Mesothelial cell of epicardium (in vitro differentiated cells): ENCODE data around the gene ITGBL1. TPM values are rescaled to one million over a fixed set of nuclear protein-coding genes. Genes with fewer than 3 reads are reported as not detected.

Source experiments
- DNase-seq, 2 experiments: peaks; one replicate each; pipeline ENCODE4 v3.0.0; 2021; ENCODE audit warnings: low spot score in 2 of 2; ENCODE audit not compliant: unreplicated experiment in 2 of 2
- H3K27ac Mint-ChIP-seq: 2 replicates; pipeline ENCODE4 v1.8.0; 2021; ENCODE audit warnings: mixed read lengths
- H3K27me3 Mint-ChIP-seq: 2 replicates; pipeline ENCODE4 v1.8.0; 2021; ENCODE audit warnings: low read depth, mixed read lengths
- H3K36me3 Mint-ChIP-seq: 2 replicates; pipeline ENCODE4 v1.8.0; 2021; ENCODE audit warnings: mixed read lengths
- H3K4me1 Mint-ChIP-seq: 2 replicates; pipeline ENCODE4 v1.8.0; 2021; ENCODE audit warnings: mixed read lengths
- H3K4me3 Mint-ChIP-seq: 2 replicates; pipeline ENCODE4 v1.8.0; 2021; ENCODE audit warnings: mild to moderate bottlenecking, moderate library complexity, mixed read lengths
- H3K9me3 Mint-ChIP-seq: 2 replicates; pipeline ENCODE4 v1.8.0; 2021; ENCODE audit warnings: mixed read lengths
- CTCF ChIP-seq: fragments of 200-600 bp; sonication (generic); IDR thresholded peaks from one replicate; pipeline ENCODE4 v1.5.0; 2021; ENCODE audit warnings: antibody characterized with exemption; ENCODE audit not compliant: unreplicated experiment
- total RNA-seq: library from RNA; stranded (reverse); gene quantifications from 3 replicates; pipeline ENCODE4 v1.2.1, GENCODE V29; 2021

Gene ITGBL1
- total RNA-seq, result 0.07 to 0.09 TPM in 2 of 3 replicates, not detected in the other

- no peak for DNase-seq
- H3K4me3 Mint-ChIP-seq, result no peak within 1 kb of the TSS
- no peak within 1 kb of the TSS for H3K27ac Mint-ChIP-seq
- H3K9me3 Mint-ChIP-seq, result no peaks in the 10 kb centered on the region
- H3K27me3 Mint-ChIP-seq, result no peaks in the 10 kb centered on the region
- no peaks in the 10 kb centered on the region for H3K36me3 Mint-ChIP-seq
- no peak for TF ChIP-seq CTCF
- H3K4me1 Mint-ChIP-seq, result peaks cover 8% of the 10 kb centered on the region
Measured at GRCh38 chr13:101452519-101453485, at the start of gene ITGBL1. ITGBL1 (plus strand) TSS chr13:101452675; CDS start chr13:101452834, 159 bp downstream.

GRCh38 chr13:101406791-101407190, 45.7 kb upstream of the ITGBL1 start:
- H3K4me3 Mint-ChIP-seq, result no peak overlapping the region
- TF ChIP-seq CTCF, result no peak
- H3K36me3 Mint-ChIP-seq, result no peaks in the 10 kb centered on the region
- no peak for DNase-seq
- no peak overlapping the region for H3K27ac Mint-ChIP-seq
- H3K9me3 Mint-ChIP-seq, result no peaks in the 10 kb centered on the region
- peaks cover 1% of the 10 kb centered on the region for H3K4me1 Mint-ChIP-seq
- H3K27me3 Mint-ChIP-seq, result peaks cover 22% of the 10 kb centered on the region

- Mint-ChIP-seq H3K27ac (no peak overlapping the region), H3K4me1 (peaks cover 8% of the 10 kb centered on the region), H3K27me3 (peaks cover 24% of the 10 kb centered on the region), H3K4me3 (no peak overlapping the region), H3K9me3 (no peaks in the 10 kb centered on the region), H3K36me3 (no peaks in the 10 kb centered on the region)
- no peak for TF ChIP-seq CTCF
- DNase-seq, result no peak
Measured at GRCh38 chr13:101408154-101408553, 44.3 kb upstream of the ITGBL1 start.

GRCh38 chr13:101408992-101409656, 43.4 kb upstream of the ITGBL1 start:
- Mint-ChIP-seq H3K4me3 (no peak overlapping the region), H3K27ac (no peak overlapping the region), H3K27me3 (peaks cover 30% of the 10 kb centered on the region), H3K4me1 (peaks cover 8% of the 10 kb centered on the region), H3K36me3 (no peaks in the 10 kb centered on the region), H3K9me3 (no peaks in the 10 kb centered on the region)
- no peak for DNase-seq
- no peak for TF ChIP-seq CTCF

GRCh38 chr13:101412076-101412475, 40.4 kb upstream of the ITGBL1 start:
- H3K36me3 Mint-ChIP-seq, result no peaks in the 10 kb centered on the region
- no peak overlapping the region for H3K4me3 Mint-ChIP-seq
- DNase-seq, result no peak
- H3K4me1 Mint-ChIP-seq, result peaks cover 19% of the 10 kb centered on the region
- peak overlapping the region; percentile 0 for H3K27ac Mint-ChIP-seq
- TF ChIP-seq CTCF, result no peak
- H3K9me3 Mint-ChIP-seq, result no peaks in the 10 kb centered on the region
- peaks cover 50% of the 10 kb centered on the region for H3K27me3 Mint-ChIP-seq
